Measurements from ENCODE around the gene MARCHF2. TPM values are rescaled to one million over a fixed set of nuclear protein-coding genes. Genes with fewer than 3 reads are reported as not detected.

MARCHF2 gene
- polyA plus RNA-seq, 1 of the 3 experiments (the other 2 are of a cell fraction) = 57.2 TPM

GRCh38 chr19:8444677-8445487 lies 31.8 kb downstream of the MARCHF2 start, which contains the start of gene HNRNPM:
Gene HNRNPM, plus strand, starts transcription at chr19:8444975. Its CDS starts 24 bp downstream, at chr19:8444999.
- peak within 1 kb of the TSS; percentile 88 for H2AFZ ChIP-seq (ENCODE audit: low read depth)
- H3K4me1 ChIP-seq (ENCODE audit: control insufficient read depth in 1 of 2, insufficient read depth in 2 of 2, low read depth in 1 of 2, low read length in 1 of 2) = peaks cover 15 to 17% of the 10 kb centered on the region in 2 experiments; a peak in 3 of 4 replicates
- POLR2A ChIA-PET = interaction anchor here (0.8 to 1.3 kb wide), 6 partner anchors 13 to 83 kb away, joined by 3 to 6 read pairs (median 4); partner anchors contain the start of gene ZNF414
- peak within 1 kb of the TSS; percentile 74 to 87 for H3K27ac ChIP-seq (ENCODE audit: low read depth in 2 of 2, low read length in 1 of 2)
- no peaks in the 10 kb centered on the region for H3K9me3 ChIP-seq
- no peaks in the 10 kb centered on the region for H3K27me3 ChIP-seq (ENCODE audit: insufficient read depth)
- WGBS (ENCODE audit: low lambda C conversion rate) = 2% methylated on average over 48 of the region's 93 CpGs
- H3K4me3 ChIP-seq (ENCODE audit: low read depth in 2 of 2, low read length in 1 of 2) = peak within 1 kb of the TSS; percentile 80 to 88
- H3K79me2 ChIP-seq (ENCODE audit: insufficient read depth) = peaks cover 56% of the 10 kb centered on the region
- peaks cover 43% of the 10 kb centered on the region for H4K20me1 ChIP-seq (ENCODE audit: insufficient read depth)
- peak within 1 kb of the TSS; percentile 99 for H3K9ac ChIP-seq
- H3K9me2 ChIP-seq = no peaks in the 10 kb centered on the region
- peak; percentile 99 for DNase-seq
- H3K36me3 ChIP-seq (replicated peaks in 1 of 2; ENCODE audit: control insufficient read depth in 1 of 2, insufficient read depth in 2 of 2, low read length in 1 of 2) = peaks cover 16 to 21% of the 10 kb centered on the region in 2 experiments
- peaks cover 26% of the 10 kb centered on the region for H3F3A ChIP-seq (replicated peaks; ENCODE audit: insufficient read depth)
- CTCF ChIA-PET = interaction anchor here (0.7 to 1.6 kb wide), 3 partner anchors 19 to 91 kb away, joined by 3 to 9 read pairs (median 7); no protein-coding TSS in a partner anchor
- peak within 1 kb of the TSS; percentile 99 for H3K4me2 ChIP-seq
- TF ChIP-seq, protein P1, sequence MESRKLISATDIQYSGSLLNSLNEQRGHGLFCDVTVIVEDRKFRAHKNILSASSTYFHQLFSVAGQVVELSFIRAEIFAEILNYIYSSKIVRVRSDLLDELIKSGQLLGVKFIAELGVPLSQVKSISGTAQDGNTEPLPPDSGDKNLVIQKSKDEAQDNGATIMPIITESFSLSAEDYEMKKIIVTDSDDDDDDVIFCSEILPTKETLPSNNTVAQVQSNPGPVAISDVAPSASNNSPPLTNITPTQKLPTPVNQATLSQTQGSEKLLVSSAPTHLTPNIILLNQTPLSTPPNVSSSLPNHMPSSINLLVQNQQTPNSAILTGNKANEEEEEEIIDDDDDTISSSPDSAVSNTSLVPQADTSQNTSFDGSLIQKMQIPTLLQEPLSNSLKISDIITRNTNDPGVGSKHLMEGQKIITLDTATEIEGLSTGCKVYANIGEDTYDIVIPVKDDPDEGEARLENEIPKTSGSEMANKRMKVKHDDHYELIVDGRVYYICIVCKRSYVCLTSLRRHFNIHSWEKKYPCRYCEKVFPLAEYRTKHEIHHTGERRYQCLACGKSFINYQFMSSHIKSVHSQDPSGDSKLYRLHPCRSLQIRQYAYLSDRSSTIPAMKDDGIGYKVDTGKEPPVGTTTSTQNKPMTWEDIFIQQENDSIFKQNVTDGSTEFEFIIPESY (IDR thresholded peaks at IDR 0.05; ENCODE audit: borderline replicate concordance, low read depth) = 0 out of 2 replicates have a peak, but pooled peaks have one; percentile 56
- TF ChIP-seq, protein P2, sequence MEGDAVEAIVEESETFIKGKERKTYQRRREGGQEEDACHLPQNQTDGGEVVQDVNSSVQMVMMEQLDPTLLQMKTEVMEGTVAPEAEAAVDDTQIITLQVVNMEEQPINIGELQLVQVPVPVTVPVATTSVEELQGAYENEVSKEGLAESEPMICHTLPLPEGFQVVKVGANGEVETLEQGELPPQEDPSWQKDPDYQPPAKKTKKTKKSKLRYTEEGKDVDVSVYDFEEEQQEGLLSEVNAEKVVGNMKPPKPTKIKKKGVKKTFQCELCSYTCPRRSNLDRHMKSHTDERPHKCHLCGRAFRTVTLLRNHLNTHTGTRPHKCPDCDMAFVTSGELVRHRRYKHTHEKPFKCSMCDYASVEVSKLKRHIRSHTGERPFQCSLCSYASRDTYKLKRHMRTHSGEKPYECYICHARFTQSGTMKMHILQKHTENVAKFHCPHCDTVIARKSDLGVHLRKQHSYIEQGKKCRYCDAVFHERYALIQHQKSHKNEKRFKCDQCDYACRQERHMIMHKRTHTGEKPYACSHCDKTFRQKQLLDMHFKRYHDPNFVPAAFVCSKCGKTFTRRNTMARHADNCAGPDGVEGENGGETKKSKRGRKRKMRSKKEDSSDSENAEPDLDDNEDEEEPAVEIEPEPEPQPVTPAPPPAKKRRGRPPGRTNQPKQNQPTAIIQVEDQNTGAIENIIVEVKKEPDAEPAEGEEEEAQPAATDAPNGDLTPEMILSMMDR (IDR thresholded peaks at IDR 0.05) = no peak
- TF ChIP-seq, protein P3, sequence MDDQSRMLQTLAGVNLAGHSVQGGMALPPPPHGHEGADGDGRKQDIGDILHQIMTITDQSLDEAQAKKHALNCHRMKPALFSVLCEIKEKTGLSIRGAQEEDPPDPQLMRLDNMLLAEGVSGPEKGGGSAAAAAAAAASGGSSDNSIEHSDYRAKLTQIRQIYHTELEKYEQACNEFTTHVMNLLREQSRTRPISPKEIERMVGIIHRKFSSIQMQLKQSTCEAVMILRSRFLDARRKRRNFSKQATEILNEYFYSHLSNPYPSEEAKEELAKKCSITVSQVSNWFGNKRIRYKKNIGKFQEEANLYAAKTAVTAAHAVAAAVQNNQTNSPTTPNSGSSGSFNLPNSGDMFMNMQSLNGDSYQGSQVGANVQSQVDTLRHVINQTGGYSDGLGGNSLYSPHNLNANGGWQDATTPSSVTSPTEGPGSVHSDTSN (IDR thresholded peaks at IDR 0.05) = no peak
- no peak for TF ChIP-seq IRF3 (IDR thresholded peaks at IDR 0.05; ENCODE audit: low read depth, low read length)
- TF ChIP-seq NFIC (IDR thresholded peaks at IDR 0.05; ENCODE audit: borderline replicate concordance) = no peak
- TF ChIP-seq, protein P4, sequence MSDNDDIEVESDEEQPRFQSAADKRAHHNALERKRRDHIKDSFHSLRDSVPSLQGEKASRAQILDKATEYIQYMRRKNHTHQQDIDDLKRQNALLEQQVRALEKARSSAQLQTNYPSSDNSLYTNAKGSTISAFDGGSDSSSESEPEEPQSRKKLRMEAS (IDR thresholded peaks at IDR 0.05; ENCODE audit: low read depth) = peak; percentile 15; the same call in 1 of the 2 replicates
- peak; percentile 97 for TF ChIP-seq USF1 (IDR thresholded peaks at IDR 0.05; ENCODE audit: borderline replicate concordance, low read depth)
- no peak for TF ChIP-seq EZH2phosphoT487 (IDR thresholded peaks at IDR 0.05; ENCODE audit: borderline replicate concordance, low read depth)
- no peak for TF ChIP-seq TCF12 (IDR thresholded peaks at IDR 0.05)
- TF ChIP-seq CHD2 (IDR thresholded peaks at IDR 0.05; ENCODE audit: low read length, partially characterized antibody) = peak; percentile 96
- 0 out of 2 replicates have a peak, but pooled peaks have one; percentile 30 for TF ChIP-seq FOXJ3 (CRISPR knock-in tag; IDR thresholded peaks at IDR 0.05)
- peak; percentile 44; the same call in 1 of the 2 replicates for TF ChIP-seq SIN3A (IDR thresholded peaks at IDR 0.05; ENCODE audit: borderline replicate concordance, low read depth, low read length)
- no peak for TF ChIP-seq MEF2A (IDR thresholded peaks at IDR 0.05; ENCODE audit: borderline replicate concordance, low read depth)
- TF ChIP-seq FOXM1 (IDR thresholded peaks at IDR 0.05; ENCODE audit: low read depth) = no peak
- peak; percentile 96 for TF ChIP-seq YY1 (IDR thresholded peaks at IDR 0.05; ENCODE audit: low read depth)
- no peak for TF ChIP-seq SMC3 (IDR thresholded peaks at IDR 0.05; ENCODE audit: low read depth, low read length)
- no peak for TF ChIP-seq EP300 (IDR thresholded peaks at IDR 0.05; ENCODE audit: borderline replicate concordance in 1 of 2, low read depth in 1 of 2, low read length in 1 of 2)
- no peak for TF ChIP-seq GABPA (IDR thresholded peaks at IDR 0.05; ENCODE audit: low read depth)
- 0 out of 2 replicates have a peak, but pooled peaks have one; percentile 19 for TF ChIP-seq RAD21 (IDR thresholded peaks at IDR 0.05; ENCODE audit: low read length)
- 0 out of 2 replicates have a peak, but pooled peaks have one; percentile 56 for TF ChIP-seq REST (IDR thresholded peaks at IDR 0.05; ENCODE audit: low read depth, low read length)
